HepG2 (cell line): ENCODE results near the gene YPEL4. TPM values are rescaled to one million over a fixed set of nuclear protein-coding genes. Genes with fewer than 3 reads are reported as not detected.

Experiments used
- FOXP4 ChIP-seq: sonication (generic); formaldehyde crosslinking; IDR thresholded peaks from 2 replicates; pipeline ENCODE4 v1.4.0; 2020; ENCODE audit warnings: missing genetic modification reagents
- GABPB1 ChIP-seq: IDR thresholded peaks from 2 replicates; pipeline ENCODE4 v1.6.1; 2016; ENCODE audit warnings: mild to moderate bottlenecking, missing genetic modification reagents, moderate library complexity, missing compliant biosample characterization
- HHEX ChIP-seq: IDR thresholded peaks from 2 replicates; pipeline ENCODE4 v1.6.1; 2016; ENCODE audit warnings: control low read depth
- HMG20B ChIP-seq: conservative IDR thresholded peaks from 2 replicates; pipeline ENCODE4 v1.6.1; 2016; ENCODE audit warnings: missing genetic modification reagents, missing compliant biosample characterization
- ISL2 ChIP-seq: sonication (generic); formaldehyde crosslinking; IDR thresholded peaks from 2 replicates; pipeline ENCODE4 v1.5.0; 2020; ENCODE audit warnings: missing genetic modification reagents
- ISX ChIP-seq: sonication (generic); formaldehyde crosslinking; conservative IDR thresholded peaks from 2 replicates; pipeline ENCODE4 v1.5.0; 2020; ENCODE audit warnings: missing genetic modification reagents
- POLR2AphosphoS5 ChIP-seq: IDR thresholded peaks from 2 replicates; pipeline ENCODE4 v1.6.1; 2012; ENCODE audit warnings: low read depth, low read length
- SATB2 ChIP-seq: sonication (generic); formaldehyde crosslinking; IDR thresholded peaks from 2 replicates; pipeline ENCODE4 v1.5.0; 2020; ENCODE audit warnings: missing genetic modification reagents
- SNRNP70 ChIP-seq: fragments of 200-400 bp; formaldehyde crosslinking; IDR thresholded peaks from 2 replicates; pipeline ENCODE4 v1.6.1; 2017; ENCODE audit warnings: mild to moderate bottlenecking, low read depth, low read length, moderate library complexity
- SYNCRIP ChIP-seq: fragments of 200-400 bp; formaldehyde crosslinking; IDR thresholded peaks from 2 replicates; pipeline ENCODE4 v1.6.1; 2018; ENCODE audit warnings: mild to moderate bottlenecking, low read depth, low read length; ENCODE audit not compliant: insufficient read depth
- UBTF ChIP-seq: sonication (generic); formaldehyde crosslinking; IDR thresholded peaks from 2 replicates; pipeline ENCODE4 v1.4.0; 2020; ENCODE audit warnings: mild to moderate bottlenecking, missing genetic modification reagents
- ZNF3 ChIP-seq: IDR thresholded peaks from 2 replicates; pipeline ENCODE4 v1.7.0; 2017; ENCODE audit warnings: inconsistent platforms
- ZNF619 ChIP-seq: sonication (generic); formaldehyde crosslinking; IDR thresholded peaks from 2 replicates; pipeline ENCODE4 v1.4.0; 2020; ENCODE audit warnings: mild to moderate bottlenecking, missing genetic modification reagents
- ZNF703 ChIP-seq: sonication (generic); formaldehyde crosslinking; IDR thresholded peaks from 2 replicates; pipeline ENCODE4 v1.5.1; 2020; ENCODE audit warnings: missing genetic modification reagents, mild to moderate bottlenecking, moderate library complexity, borderline replicate concordance
- ZSCAN29 ChIP-seq: sonication (generic); formaldehyde crosslinking; conservative IDR thresholded peaks from 2 replicates; pipeline ENCODE4 v1.4.0; 2020; ENCODE audit warnings: mild to moderate bottlenecking, missing genetic modification reagents
- polyA plus RNA-seq, 8 experiments: library from polyadenylated mRNA; depleted of rRNA in 3 of 8; stranded (reverse) in 7 of 8; unstranded in 1 of 8; fragments of >200 nt; fragmentation: Illumina TruSeq in 4 of 8; extraction: Trizol in 4 of 8; gene quantifications; 2 replicates each; pipeline versions ENCODE4 v1.2.1 to v1.2.3, GENCODE V29; 2011 to 2016; ENCODE audit warnings: low read depth in 4 of 8, missing spikeins in 1 of 8, mixed read lengths in 1 of 8; ENCODE audit not compliant: insufficient read depth in 1 of 8
- total RNA-seq, 5 experiments: library from RNA; depleted of rRNA; stranded (reverse); fragments of >200 nt; fragmentation: Illumina TruSeq; extraction: Trizol; gene quantifications; 2 replicates each; pipeline ENCODE4 v1.2.3, GENCODE V29; 2016; ENCODE audit warnings: low read depth in 1 of 5
- TF ChIP-seq, protein P1 (sequence below): sonication (generic); formaldehyde crosslinking; IDR thresholded peaks from 2 replicates; pipeline ENCODE4 v1.5.0; 2020; ENCODE audit warnings: missing genetic modification reagents, mild to moderate bottlenecking, borderline replicate concordance
- TF ChIP-seq, protein P2 (sequence below): sonication (generic); formaldehyde crosslinking; IDR thresholded peaks from 2 replicates; pipeline ENCODE4 v1.4.0; 2020; ENCODE audit warnings: missing genetic modification reagents
- TF ChIP-seq, protein P3 (sequence below): IDR thresholded peaks from 2 replicates; pipeline ENCODE4 v1.4.0; 2020; ENCODE audit warnings: mild to moderate bottlenecking, missing genetic modification reagents

Gene YPEL4
- total and polyA plus RNA-seq, 2 of the 13 experiments (the other 11 are each of a cell fraction or from before 2014, with no cell fraction given): 0.04 TPM; not detected in 1

DNA sequence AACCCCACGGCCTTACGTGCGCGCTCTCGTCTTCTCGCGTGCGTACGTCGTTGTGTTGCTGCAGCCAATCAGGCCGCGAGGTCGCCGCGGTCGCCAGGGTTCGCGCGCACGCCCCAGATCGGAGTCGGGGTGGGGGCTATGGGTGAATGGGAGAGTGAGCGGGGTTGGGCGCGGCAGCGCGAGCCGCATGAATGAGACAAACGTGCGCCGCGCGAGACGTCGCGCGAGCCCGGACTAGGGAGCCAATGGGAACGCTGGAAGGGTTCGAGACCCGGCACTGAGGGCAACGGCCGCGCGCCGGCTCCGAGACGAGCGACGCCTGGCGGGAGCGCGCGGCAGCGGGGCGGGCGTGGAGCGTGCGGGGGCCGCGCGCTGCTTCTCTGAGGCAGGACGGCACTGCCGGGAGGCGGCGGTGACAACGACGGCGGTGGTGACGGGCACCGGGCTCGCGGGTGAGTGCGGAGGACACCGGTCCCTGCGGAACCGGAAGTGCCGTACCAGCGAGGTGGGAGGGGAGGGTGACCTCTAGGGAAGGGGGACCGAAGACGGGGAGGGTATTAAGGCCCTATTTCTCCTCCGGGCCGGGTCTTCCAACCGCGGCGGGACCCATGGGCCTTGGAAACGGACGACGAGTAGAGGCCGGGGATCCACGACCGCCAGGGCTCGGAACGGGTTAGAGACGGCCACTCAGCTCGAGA lies 18.2 kb upstream of the YPEL4 start, which contains the start of gene ZDHHC5 (continued):
- TF ChIP-seq, protein P1, sequence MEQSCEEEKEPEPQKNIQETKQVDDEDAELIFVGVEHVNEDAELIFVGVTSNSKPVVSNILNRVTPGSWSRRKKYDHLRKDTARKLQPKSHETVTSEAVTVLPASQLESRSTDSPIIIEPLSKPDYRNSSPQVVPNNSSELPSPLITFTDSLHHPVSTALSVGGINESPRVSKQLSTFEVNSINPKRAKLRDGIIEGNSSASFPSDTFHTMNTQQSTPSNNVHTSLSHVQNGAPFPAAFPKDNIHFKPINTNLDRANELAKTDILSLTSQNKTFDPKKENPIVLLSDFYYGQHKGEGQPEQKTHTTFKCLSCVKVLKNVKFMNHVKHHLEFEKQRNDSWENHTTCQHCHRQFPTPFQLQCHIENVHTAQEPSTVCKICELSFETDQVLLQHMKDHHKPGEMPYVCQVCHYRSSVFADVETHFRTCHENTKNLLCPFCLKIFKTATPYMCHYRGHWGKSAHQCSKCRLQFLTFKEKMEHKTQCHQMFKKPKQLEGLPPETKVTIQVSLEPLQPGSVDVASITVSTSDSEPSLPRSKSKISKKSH (CRISPR knock-in tag): no peak
- TF ChIP-seq ISL2 (CRISPR knock-in tag) (no peak), ZSCAN29 (no peak), ZNF619 (no peak), ZNF3 (CRISPR knock-in tag) (no peak), UBTF (CRISPR knock-in tag) (peak; percentile 79), SYNCRIP (no peak), SATB2 (no peak), HMG20B (no peak), POLR2AphosphoS5 (peak; percentile 60), ZNF703 (CRISPR knock-in tag) (no peak), SNRNP70 (no peak), HHEX (no peak), ISX (CRISPR knock-in tag) (no peak), GABPB1 (CRISPR knock-in tag) (peak; percentile 92), FOXP4 (no peak)
- TF ChIP-seq, protein P2, sequence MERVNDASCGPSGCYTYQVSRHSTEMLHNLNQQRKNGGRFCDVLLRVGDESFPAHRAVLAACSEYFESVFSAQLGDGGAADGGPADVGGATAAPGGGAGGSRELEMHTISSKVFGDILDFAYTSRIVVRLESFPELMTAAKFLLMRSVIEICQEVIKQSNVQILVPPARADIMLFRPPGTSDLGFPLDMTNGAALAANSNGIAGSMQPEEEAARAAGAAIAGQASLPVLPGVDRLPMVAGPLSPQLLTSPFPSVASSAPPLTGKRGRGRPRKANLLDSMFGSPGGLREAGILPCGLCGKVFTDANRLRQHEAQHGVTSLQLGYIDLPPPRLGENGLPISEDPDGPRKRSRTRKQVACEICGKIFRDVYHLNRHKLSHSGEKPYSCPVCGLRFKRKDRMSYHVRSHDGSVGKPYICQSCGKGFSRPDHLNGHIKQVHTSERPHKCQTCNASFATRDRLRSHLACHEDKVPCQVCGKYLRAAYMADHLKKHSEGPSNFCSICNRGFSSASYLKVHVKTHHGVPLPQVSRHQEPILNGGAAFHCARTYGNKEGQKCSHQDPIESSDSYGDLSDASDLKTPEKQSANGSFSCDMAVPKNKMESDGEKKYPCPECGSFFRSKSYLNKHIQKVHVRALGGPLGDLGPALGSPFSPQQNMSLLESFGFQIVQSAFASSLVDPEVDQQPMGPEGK (CRISPR knock-in tag): peak; percentile 67; the same call in 1 of the 2 replicates
- TF ChIP-seq, protein P3, sequence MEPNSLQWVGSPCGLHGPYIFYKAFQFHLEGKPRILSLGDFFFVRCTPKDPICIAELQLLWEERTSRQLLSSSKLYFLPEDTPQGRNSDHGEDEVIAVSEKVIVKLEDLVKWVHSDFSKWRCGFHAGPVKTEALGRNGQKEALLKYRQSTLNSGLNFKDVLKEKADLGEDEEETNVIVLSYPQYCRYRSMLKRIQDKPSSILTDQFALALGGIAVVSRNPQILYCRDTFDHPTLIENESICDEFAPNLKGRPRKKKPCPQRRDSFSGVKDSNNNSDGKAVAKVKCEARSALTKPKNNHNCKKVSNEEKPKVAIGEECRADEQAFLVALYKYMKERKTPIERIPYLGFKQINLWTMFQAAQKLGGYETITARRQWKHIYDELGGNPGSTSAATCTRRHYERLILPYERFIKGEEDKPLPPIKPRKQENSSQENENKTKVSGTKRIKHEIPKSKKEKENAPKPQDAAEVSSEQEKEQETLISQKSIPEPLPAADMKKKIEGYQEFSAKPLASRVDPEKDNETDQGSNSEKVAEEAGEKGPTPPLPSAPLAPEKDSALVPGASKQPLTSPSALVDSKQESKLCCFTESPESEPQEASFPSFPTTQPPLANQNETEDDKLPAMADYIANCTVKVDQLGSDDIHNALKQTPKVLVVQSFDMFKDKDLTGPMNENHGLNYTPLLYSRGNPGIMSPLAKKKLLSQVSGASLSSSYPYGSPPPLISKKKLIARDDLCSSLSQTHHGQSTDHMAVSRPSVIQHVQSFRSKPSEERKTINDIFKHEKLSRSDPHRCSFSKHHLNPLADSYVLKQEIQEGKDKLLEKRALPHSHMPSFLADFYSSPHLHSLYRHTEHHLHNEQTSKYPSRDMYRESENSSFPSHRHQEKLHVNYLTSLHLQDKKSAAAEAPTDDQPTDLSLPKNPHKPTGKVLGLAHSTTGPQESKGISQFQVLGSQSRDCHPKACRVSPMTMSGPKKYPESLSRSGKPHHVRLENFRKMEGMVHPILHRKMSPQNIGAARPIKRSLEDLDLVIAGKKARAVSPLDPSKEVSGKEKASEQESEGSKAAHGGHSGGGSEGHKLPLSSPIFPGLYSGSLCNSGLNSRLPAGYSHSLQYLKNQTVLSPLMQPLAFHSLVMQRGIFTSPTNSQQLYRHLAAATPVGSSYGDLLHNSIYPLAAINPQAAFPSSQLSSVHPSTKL: peak; percentile 45; the same call in 1 of the 2 replicates
